Hepatocyte (in vitro differentiated cells): ENCODE data around the gene SMC5. TPM values are rescaled to one million over a fixed set of nuclear protein-coding genes. Genes with fewer than 3 reads are reported as not detected.

Experiments used
- DNase-seq: peaks from one replicate; pipeline ENCODE4 v3.0.0-alpha.2; 2016; ENCODE audit warnings: low spot score
- H2AFZ ChIP-seq: fragments of 200-600 bp; sonication (generic); 2 replicates; pipeline ENCODE4 v1.6.0; 2016; ENCODE audit warnings: antibody characterized with exemption, mild to moderate bottlenecking
- H3K27ac ChIP-seq: fragments of 200-600 bp; sonication (generic); 2 replicates; pipeline ENCODE4 v1.5.1; 2016; ENCODE audit warnings: mild to moderate bottlenecking
- H3K27me3 ChIP-seq: fragments of 200-600 bp; sonication (generic); 2 replicates; pipeline ENCODE4 v1.6.1; 2016
- H3K36me3 ChIP-seq: fragments of 200-600 bp; sonication (generic); replicated peaks from 2 replicates; pipeline ENCODE4 v1.5.1; 2016; ENCODE audit warnings: low read depth; ENCODE audit not compliant: insufficient read depth
- H3K4me1 ChIP-seq: fragments of 200-600 bp; sonication (generic); 2 replicates; pipeline ENCODE4 v1.5.1; 2016; ENCODE audit warnings: mild to moderate bottlenecking, moderate library complexity; ENCODE audit not compliant: insufficient read depth
- H3K4me2 ChIP-seq: fragments of 200-600 bp; sonication (generic); 2 replicates; pipeline ENCODE4 v1.6.0; 2016
- H3K4me3 ChIP-seq: fragments of 200-600 bp; sonication (generic); 2 replicates; pipeline ENCODE4 v1.5.1; 2016; ENCODE audit warnings: mild to moderate bottlenecking
- H3K79me2 ChIP-seq: fragments of 200-600 bp; sonication (generic); 2 replicates; pipeline ENCODE4 v1.6.0; 2017; ENCODE audit warnings: mild to moderate bottlenecking
- H3K9me2 ChIP-seq: fragments of 200-600 bp; sonication (generic); replicated peaks from 2 replicates; pipeline ENCODE4 v1.6.0; 2017; ENCODE audit warnings: mild to moderate bottlenecking; ENCODE audit not compliant: insufficient read depth
- H3K9me3 ChIP-seq: fragments of 200-600 bp; sonication (generic); 2 replicates; pipeline ENCODE4 v1.5.1; 2016; ENCODE audit warnings: low read depth, mild to moderate bottlenecking
- H4K20me1 ChIP-seq: fragments of 200-600 bp; sonication (generic); 2 replicates; pipeline ENCODE4 v1.6.0; 2016; ENCODE audit warnings: mild to moderate bottlenecking; ENCODE audit not compliant: insufficient read depth, poor library complexity, severe bottlenecking
- EZH2 ChIP-seq: fragments of 200-600 bp; sonication (generic); IDR thresholded peaks from 2 replicates; pipeline ENCODE4 v1.6.1; 2016; ENCODE audit warnings: antibody characterized with exemption, mild to moderate bottlenecking, borderline replicate concordance
- EZH2phosphoT487 ChIP-seq: fragments of 200-600 bp; sonication (generic); IDR thresholded peaks from one replicate; pipeline ENCODE4 v1.6.1; 2018; ENCODE audit warnings: antibody characterized with exemption, mild to moderate bottlenecking, low read depth, moderate library complexity; ENCODE audit not compliant: unreplicated experiment, severe bottlenecking
- WGBS: methylation state at CpG from one replicate; pipeline ENCODE4 v1.1.6; 2016; ENCODE audit warnings: low lambda C conversion rate; ENCODE audit errors: missing lambda C conversion rate; 5-methylcytosine and 5-hydroxymethylcytosine counted together
- polyA plus RNA-seq: library from polyadenylated mRNA; unstranded; fragments of >200 nt; fragmentation: Nextera tagmentation; extraction: Ambion mirVana; gene quantifications from 2 replicates; pipeline ENCODE4 v1.2.1, GENCODE V29; 2016
- total RNA-seq: library from RNA; depleted of rRNA; stranded (reverse); fragments of >200 nt; gene quantifications from 2 replicates; pipeline ENCODE4 v1.2.3, GENCODE V29; 2014
- TF ChIP-seq, protein P1 (sequence below): fragments of 200-600 bp; sonication (generic); IDR thresholded peaks from 2 replicates; pipeline ENCODE4 v1.5.1; 2016; ENCODE audit warnings: antibody characterized with exemption, mild to moderate bottlenecking; ENCODE audit not compliant: poor library complexity

Gene SMC5
- total and polyA plus RNA-seq, 2 experiments from 2014 or later: 14.9 to 30.7 TPM

GRCh38 chr9:70297141-70297540 lies 38.4 kb downstream of the SMC5 start:
- Histone ChIP-seq H2AFZ (no peak overlapping the region), H3K27ac (no peak overlapping the region), H3K79me2 (peaks cover 20% of the 10 kb centered on the region), H3K27me3 (no peaks in the 10 kb centered on the region), H3K4me3 (no peak overlapping the region), H3K9me2 (no peaks in the 10 kb centered on the region), H3K36me3 (peaks cover 9% of the 10 kb centered on the region), H3K4me1 (no peaks in the 10 kb centered on the region), H3K9me3 (peaks cover 7% of the 10 kb centered on the region), H4K20me1 (no peaks in the 10 kb centered on the region), H3K4me2 (no peak overlapping the region)
- TF ChIP-seq EZH2 (no peak), EZH2phosphoT487 (no peak)
- TF ChIP-seq, protein P1, sequence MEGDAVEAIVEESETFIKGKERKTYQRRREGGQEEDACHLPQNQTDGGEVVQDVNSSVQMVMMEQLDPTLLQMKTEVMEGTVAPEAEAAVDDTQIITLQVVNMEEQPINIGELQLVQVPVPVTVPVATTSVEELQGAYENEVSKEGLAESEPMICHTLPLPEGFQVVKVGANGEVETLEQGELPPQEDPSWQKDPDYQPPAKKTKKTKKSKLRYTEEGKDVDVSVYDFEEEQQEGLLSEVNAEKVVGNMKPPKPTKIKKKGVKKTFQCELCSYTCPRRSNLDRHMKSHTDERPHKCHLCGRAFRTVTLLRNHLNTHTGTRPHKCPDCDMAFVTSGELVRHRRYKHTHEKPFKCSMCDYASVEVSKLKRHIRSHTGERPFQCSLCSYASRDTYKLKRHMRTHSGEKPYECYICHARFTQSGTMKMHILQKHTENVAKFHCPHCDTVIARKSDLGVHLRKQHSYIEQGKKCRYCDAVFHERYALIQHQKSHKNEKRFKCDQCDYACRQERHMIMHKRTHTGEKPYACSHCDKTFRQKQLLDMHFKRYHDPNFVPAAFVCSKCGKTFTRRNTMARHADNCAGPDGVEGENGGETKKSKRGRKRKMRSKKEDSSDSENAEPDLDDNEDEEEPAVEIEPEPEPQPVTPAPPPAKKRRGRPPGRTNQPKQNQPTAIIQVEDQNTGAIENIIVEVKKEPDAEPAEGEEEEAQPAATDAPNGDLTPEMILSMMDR: no peak
- DNase-seq: no peak
- 97% methylated on average over 1 of the region's 1 CpG for WGBS

DNA sequence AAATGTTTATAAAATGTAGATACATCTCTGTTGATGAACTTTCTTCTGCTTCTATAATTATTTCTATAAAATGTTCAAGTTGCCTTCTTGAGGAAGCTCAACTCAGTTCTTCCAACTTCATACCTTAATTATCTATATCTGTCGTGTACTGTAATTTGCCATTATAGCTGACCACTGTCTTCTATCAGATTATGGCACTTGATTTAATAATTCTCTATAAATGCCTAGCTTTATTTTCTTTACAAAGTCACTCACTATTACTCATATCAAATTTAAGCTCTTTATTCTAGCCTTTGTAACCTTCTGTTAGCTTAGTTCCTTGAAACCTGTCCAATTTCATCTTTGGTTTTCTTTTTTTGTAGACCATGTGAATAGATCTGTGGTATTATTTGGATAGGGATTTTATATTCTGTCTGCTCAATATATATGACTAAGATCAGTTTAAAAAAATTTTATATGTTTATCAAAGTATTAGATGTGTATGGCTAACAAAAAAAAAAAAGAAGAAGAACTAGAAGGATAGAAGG lies 39.5 kb downstream of the SMC5 start:
- no peak overlapping the region for H3K27ac ChIP-seq
- H3K4me2 ChIP-seq: no peak overlapping the region
- H3K4me1 ChIP-seq: no peaks in the 10 kb centered on the region
- no peaks in the 10 kb centered on the region for H4K20me1 ChIP-seq
- 96% methylated on average over 1 of the region's 1 CpG for WGBS
- H3K9me3 ChIP-seq: no peaks in the 10 kb centered on the region
- TF ChIP-seq EZH2: no peak
- no peak for TF ChIP-seq EZH2phosphoT487
- TF ChIP-seq, protein P1: no peak
- H3K27me3 ChIP-seq: no peaks in the 10 kb centered on the region
- DNase-seq: no peak
- H3K9me2 ChIP-seq: no peaks in the 10 kb centered on the region
- H3K36me3 ChIP-seq: peaks cover 9% of the 10 kb centered on the region
- peaks cover 14% of the 10 kb centered on the region for H3K79me2 ChIP-seq
- no peak overlapping the region for H2AFZ ChIP-seq
- no peak overlapping the region for H3K4me3 ChIP-seq

DNA sequence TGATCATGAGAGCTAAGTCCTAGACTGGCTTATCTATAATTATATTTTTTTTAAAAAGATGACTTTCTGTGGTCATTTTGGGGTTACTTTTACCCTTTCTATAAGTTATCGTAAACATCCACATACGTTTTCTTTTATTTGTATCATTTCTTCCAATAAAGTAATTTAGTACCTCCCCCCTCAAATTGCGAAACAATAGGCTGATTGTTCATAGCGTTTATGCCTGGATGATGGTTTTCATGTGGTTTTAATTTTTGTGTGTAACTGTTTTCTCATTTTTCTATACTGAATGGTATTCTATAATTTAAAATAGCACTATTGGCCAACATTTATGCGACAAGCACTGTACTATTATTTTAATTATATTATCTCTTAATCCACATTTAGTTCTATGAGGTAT lies 44.5 kb downstream of the SMC5 start:
- no peaks in the 10 kb centered on the region for H3K27me3 ChIP-seq
- no peaks in the 10 kb centered on the region for H3K79me2 ChIP-seq
- WGBS: 77% methylated on average over 5 of the region's 5 CpGs
- TF ChIP-seq, protein P1: no peak
- no peak for TF ChIP-seq EZH2
- TF ChIP-seq EZH2phosphoT487: no peak
- no peaks in the 10 kb centered on the region for H3K9me3 ChIP-seq
- H3K36me3 ChIP-seq: peaks cover 5% of the 10 kb centered on the region
- no peaks in the 10 kb centered on the region for H3K4me1 ChIP-seq
- no peak overlapping the region for H2AFZ ChIP-seq
- H4K20me1 ChIP-seq: no peaks in the 10 kb centered on the region
- H3K4me3 ChIP-seq: no peak overlapping the region
- no peak for DNase-seq
- H3K27ac ChIP-seq: no peak overlapping the region
- H3K4me2 ChIP-seq: no peak overlapping the region
- no peaks in the 10 kb centered on the region for H3K9me2 ChIP-seq

GRCh38 chr9:70304810-70305209 lies 46.0 kb downstream of the SMC5 start:
- TF ChIP-seq, protein P1: no peak
- no peak for TF ChIP-seq EZH2phosphoT487
- TF ChIP-seq EZH2: no peak
- H3K79me2 ChIP-seq: no peaks in the 10 kb centered on the region
- H2AFZ ChIP-seq: no peak overlapping the region
- no peaks in the 10 kb centered on the region for H3K9me3 ChIP-seq
- no peak overlapping the region for H3K4me3 ChIP-seq
- DNase-seq: no peak
- H3K27ac ChIP-seq: no peak overlapping the region
- H3K27me3 ChIP-seq: no peaks in the 10 kb centered on the region
- no peaks in the 10 kb centered on the region for H3K9me2 ChIP-seq
- no peaks in the 10 kb centered on the region for H4K20me1 ChIP-seq
- H3K4me2 ChIP-seq: no peak overlapping the region
- H3K36me3 ChIP-seq: peaks cover 3% of the 10 kb centered on the region
- no peaks in the 10 kb centered on the region for H3K4me1 ChIP-seq
